GM06990 (cell line): ENCODE measurements around the gene CMSS1.

Experiments
- DNase-seq: peaks from one replicate; pipeline ENCODE4 v3.0.0-alpha.2; 2011; ENCODE audit not compliant: insufficient read length; ENCODE audit errors: extremely low read depth
- H3K27me3 ChIP-seq: replicated peaks from 2 replicates; pipeline ENCODE4 v1.6.0; 2011; ENCODE audit warnings: low read length; ENCODE audit not compliant: control insufficient read depth, insufficient read depth
- H3K36me3 ChIP-seq: 2 replicates; pipeline ENCODE4 v1.5.1; 2011; ENCODE audit warnings: low read length; ENCODE audit not compliant: control insufficient read depth, insufficient read depth
- H3K4me3 ChIP-seq: replicated peaks from 2 replicates; pipeline ENCODE4 v1.5.1; 2011; ENCODE audit warnings: low read depth, mild to moderate bottlenecking, control low read depth, low read length
- CTCF ChIP-seq: IDR thresholded peaks from 2 replicates; pipeline ENCODE4 v1.5.1; 2011; ENCODE audit warnings: low read length, control low read depth, mild to moderate bottlenecking, inconsistent platforms; ENCODE audit not compliant: insufficient read depth, poor library complexity, severe bottlenecking

CMSS1 gene

GRCh38 chr3:99895131-99895696 is 77.6 kb downstream of the CMSS1 start:
- no peaks in the 10 kb centered on the region for H3K36me3 ChIP-seq
- no peaks in the 10 kb centered on the region for H3K27me3 ChIP-seq
- no peak overlapping the region for H3K4me3 ChIP-seq
- no peak for TF ChIP-seq CTCF
- DNase-seq = no peak

GRCh38 chr3:99895703-99896441 is 78.2 kb downstream of the CMSS1 start:
- H3K4me3 ChIP-seq = no peak overlapping the region
- no peak for TF ChIP-seq CTCF
- DNase-seq = no peak
- H3K36me3 ChIP-seq = no peaks in the 10 kb centered on the region
- no peaks in the 10 kb centered on the region for H3K27me3 ChIP-seq

- no peak for TF ChIP-seq CTCF
- H3K4me3 ChIP-seq = no peak overlapping the region
These were observed 78.8 kb downstream of the CMSS1 start for GRCh38 chr3:99896482-99896881.

GRCh38 chr3:99899603-99900002 is 81.9 kb downstream of the CMSS1 start:
- TF ChIP-seq CTCF = no peak

More at GRCh38 chr3:99896482-99896881, 78.8 kb downstream of the CMSS1 start:
- no peak for DNase-seq
- H3K36me3 ChIP-seq = no peaks in the 10 kb centered on the region
- no peaks in the 10 kb centered on the region for H3K27me3 ChIP-seq

GRCh38 chr3:99900248-99900647 is 82.6 kb downstream of the CMSS1 start:
- H3K36me3 ChIP-seq = no peaks in the 10 kb centered on the region
- TF ChIP-seq CTCF = no peak
- no peak overlapping the region for H3K4me3 ChIP-seq
- no peaks in the 10 kb centered on the region for H3K27me3 ChIP-seq
- no peak for DNase-seq

More at GRCh38 chr3:99899603-99900002, 81.9 kb downstream of the CMSS1 start:
- Histone ChIP-seq H3K27me3 (no peaks in the 10 kb centered on the region), H3K36me3 (no peaks in the 10 kb centered on the region), H3K4me3 (no peak overlapping the region)
- no peak for DNase-seq
